ENCODE measurements around the gene PTPRG. TPM values are rescaled to one million over a fixed set of nuclear protein-coding genes. Genes with fewer than 3 reads are reported as not detected.

Gene PTPRG
- total and polyA plus RNA-seq, 4 donors: 3.6 to 35.6 (median 8.1) TPM

GRCh38 chr3:62025913-62026312 lies 464.5 kb downstream of the PTPRG start:
- Histone ChIP-seq H3K9ac (ENCODE audit: low read depth in 1 of 2, low read length in 2 of 2) (no peak overlapping the region), H3K36me3 (ENCODE audit: control insufficient read depth in 4 of 4, insufficient read depth in 3 of 4, low read depth in 1 of 4, low read length in 3 of 4) (no peaks in the 10 kb centered on the region), H3K9me3 (ENCODE audit: control insufficient read depth in 4 of 4, low read length in 3 of 4) (no peaks in the 10 kb centered on the region), H3K4me1 (ENCODE audit: control insufficient read depth in 4 of 4, insufficient read depth in 4 of 4, low read length in 3 of 4) (no peaks in the 10 kb centered on the region), H3K27me3 (ENCODE audit: control insufficient read depth in 4 of 4, insufficient read depth in 4 of 4, low read length in 3 of 4) (no peaks in the 10 kb centered on the region), H3K4me3 (ENCODE audit: low read depth in 1 of 3, low read length in 3 of 3) (no peak overlapping the region), H3K27ac (ENCODE audit: low read depth in 1 of 2, low read length in 2 of 2) (no peak overlapping the region)
- no peak for DNase-seq (ENCODE audit: low spot score)
- WGBS: 97% methylated on average over 1 of the region's 1 CpG
- no peak for TF ChIP-seq FOXA1 (IDR thresholded peaks at IDR 0.05)

- Histone ChIP-seq H3K36me3 (ENCODE audit: control insufficient read depth in 4 of 4, insufficient read depth in 3 of 4, low read depth in 1 of 4, low read length in 3 of 4) (no peaks in the 10 kb centered on the region), H3K4me3 (ENCODE audit: low read depth in 1 of 3, low read length in 3 of 3) (no peak overlapping the region), H3K27ac (ENCODE audit: low read depth in 1 of 2, low read length in 2 of 2) (no peak overlapping the region), H3K9ac (ENCODE audit: low read depth in 1 of 2, low read length in 2 of 2) (no peak overlapping the region), H3K9me3 (ENCODE audit: control insufficient read depth in 4 of 4, low read length in 3 of 4) (no peaks in the 10 kb centered on the region), H3K27me3 (ENCODE audit: control insufficient read depth in 4 of 4, insufficient read depth in 4 of 4, low read length in 3 of 4) (no peaks in the 10 kb centered on the region), H3K4me1 (ENCODE audit: control insufficient read depth in 4 of 4, insufficient read depth in 4 of 4, low read length in 3 of 4) (no peaks in the 10 kb centered on the region)
- no peak for DNase-seq (ENCODE audit: low spot score)
- no peak for TF ChIP-seq ZBTB33 (IDR thresholded peaks at IDR 0.05)
- no peak for TF ChIP-seq HNF4G (IDR thresholded peaks at IDR 0.05)
- no peak for TF ChIP-seq FOXA2 (IDR thresholded peaks at IDR 0.05)
- TF ChIP-seq EGR1 (IDR thresholded peaks at IDR 0.05; ENCODE audit: low read depth in 2 of 2): no peak
- TF ChIP-seq ATF3 (IDR thresholded peaks at IDR 0.05): no peak
- TF ChIP-seq RAD21 (IDR thresholded peaks at IDR 0.05): no peak
- TF ChIP-seq JUND (IDR thresholded peaks at IDR 0.05): no peak
- TF ChIP-seq YY1 (IDR thresholded peaks at IDR 0.05): no peak
- no peak for TF ChIP-seq NR2F2 (IDR thresholded peaks at IDR 0.05)
- TF ChIP-seq TAF1 (conservative IDR thresholded peaks at IDR 0.05): no peak
- TF ChIP-seq HNF4A (conservative IDR thresholded peaks at IDR 0.05): no peak
- no peak for TF ChIP-seq GABPA (IDR thresholded peaks at IDR 0.05 in 1 of 2, conservative IDR thresholded peaks at IDR 0.05 in 1 of 2)
- TF ChIP-seq CTCF (IDR thresholded peaks at IDR 0.05; ENCODE audit: low read depth, low read length, missing input control): no peak
- no peak for TF ChIP-seq MAX (IDR thresholded peaks at IDR 0.05)
- no peak for TF ChIP-seq FOXA1 (IDR thresholded peaks at IDR 0.05)
- 96% methylated on average over 4 of the region's 4 CpGs for WGBS
These were observed 465.9 kb downstream of the PTPRG start for GRCh38 chr3:62027241-62027640.

- no peak for DNase-seq (ENCODE audit: low spot score)
- Histone ChIP-seq H3K27ac (ENCODE audit: low read depth in 1 of 2, low read length in 2 of 2) (no peak overlapping the region), H3K9me3 (ENCODE audit: control insufficient read depth in 4 of 4, low read length in 3 of 4) (no peaks in the 10 kb centered on the region), H3K9ac (ENCODE audit: low read depth in 1 of 2, low read length in 2 of 2) (no peak overlapping the region), H3K36me3 (ENCODE audit: control insufficient read depth in 4 of 4, insufficient read depth in 3 of 4, low read depth in 1 of 4, low read length in 3 of 4) (no peaks in the 10 kb centered on the region), H3K27me3 (ENCODE audit: control insufficient read depth in 4 of 4, insufficient read depth in 4 of 4, low read length in 3 of 4) (no peaks in the 10 kb centered on the region), H3K4me3 (ENCODE audit: low read depth in 1 of 3, low read length in 3 of 3) (no peak overlapping the region), H3K4me1 (ENCODE audit: control insufficient read depth in 4 of 4, insufficient read depth in 4 of 4, low read length in 3 of 4) (no peaks in the 10 kb centered on the region)
- no peak for TF ChIP-seq ZBTB33 (IDR thresholded peaks at IDR 0.05)
- TF ChIP-seq HNF4A (conservative IDR thresholded peaks at IDR 0.05): no peak
- no peak for TF ChIP-seq ATF3 (IDR thresholded peaks at IDR 0.05)
- no peak for TF ChIP-seq RXRA (IDR thresholded peaks at IDR 0.05)
- 95% methylated on average over 5 of the region's 5 CpGs for WGBS
These were observed 466.4 kb downstream of the PTPRG start for GRCh38 chr3:62027796-62028195.

All from liver (tissue), 9 donors.